Measurements from ENCODE around the gene HSD11B1L. TPM values are rescaled to one million over a fixed set of nuclear protein-coding genes. Genes with fewer than 3 reads are reported as not detected.

HSD11B1L gene
- total and polyA plus RNA-seq, 5 experiments from 2014 or later = 2.8 to 6.0 (median 5.5) TPM

DNA sequence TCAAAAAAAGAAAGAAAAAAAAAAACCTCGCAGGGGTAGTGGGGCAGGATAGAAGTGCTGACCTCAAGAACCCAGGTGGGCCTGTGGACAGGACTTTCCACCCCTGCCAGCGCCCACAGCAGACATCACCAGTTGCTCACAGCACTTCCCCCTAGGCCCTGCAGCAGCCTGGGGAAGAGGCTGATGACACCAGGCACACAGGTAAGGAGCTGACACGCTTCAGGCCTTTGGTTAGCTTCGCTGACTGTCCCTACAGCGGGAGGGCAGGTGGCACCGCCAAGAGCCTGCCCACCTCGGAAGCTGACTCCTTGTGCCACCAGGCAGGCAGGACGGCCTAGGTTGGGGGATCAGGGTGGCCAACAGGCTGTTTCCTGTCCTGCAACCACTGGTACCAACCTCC, 30.2 kb downstream of the HSD11B1L start:
- no peak for ATAC-seq
- peak overlapping the region in 1 of 10 donors; percentile 29 for H3K27ac Mint-ChIP-seq
- no peaks in the 10 kb centered on the region for H3K9me3 Mint-ChIP-seq
- peaks cover 0 to 3% (median 0%) of the 10 kb centered on the region in 4 donors for H3K4me1 Mint-ChIP-seq
- H3K4me3 Mint-ChIP-seq = no peak overlapping the region
- DNase-seq = no peak
- peaks cover 0 to 67% (median 4%) of the 10 kb centered on the region in 3 donors for H3K36me3 Mint-ChIP-seq
- no peaks in the 10 kb centered on the region for H3K27me3 Mint-ChIP-seq
- POLR2A ChIA-PET = no interaction called here

DNA sequence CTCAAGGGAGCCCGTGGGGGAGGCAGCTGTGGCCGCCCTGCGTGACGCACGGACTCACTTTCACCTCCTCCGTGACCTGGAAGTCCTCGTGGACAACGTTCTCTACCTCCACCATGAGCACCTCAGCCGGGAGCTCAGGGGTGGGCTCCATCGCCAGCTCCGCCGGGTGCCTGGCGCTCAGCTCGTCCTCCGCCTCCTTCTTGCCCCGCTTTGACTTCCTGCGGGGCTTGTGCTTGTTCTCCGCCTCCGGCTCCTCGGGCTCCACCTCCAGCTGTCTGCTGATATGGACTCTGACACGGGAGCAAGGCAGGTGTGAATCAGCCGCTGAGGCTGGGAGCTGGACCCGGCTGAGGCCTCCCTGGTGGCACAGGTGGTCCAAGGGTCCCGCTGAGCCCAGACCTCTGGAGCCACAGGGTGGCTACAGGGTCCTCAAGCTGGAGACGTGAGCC, 30.9 kb downstream of the HSD11B1L start:
- no peak for DNase-seq
- POLR2A ChIA-PET = no interaction called here
- peaks cover 0 to 6% (median under 1%) of the 10 kb centered on the region in 4 donors for H3K4me1 Mint-ChIP-seq
- H3K27me3 Mint-ChIP-seq = no peaks in the 10 kb centered on the region
- no peak for ATAC-seq
- peaks cover 0 to 62% (median 4%) of the 10 kb centered on the region in 3 donors for H3K36me3 Mint-ChIP-seq
- no peak overlapping the region for H3K4me3 Mint-ChIP-seq
- no peaks in the 10 kb centered on the region for H3K9me3 Mint-ChIP-seq
- no peak overlapping the region for H3K27ac Mint-ChIP-seq

- Mint-ChIP-seq H3K27me3 (no peaks in the 10 kb centered on the region), H3K4me3 (no peak overlapping the region), H3K36me3 (peaks cover 0 to 54% (median 8%) of the 10 kb centered on the region in 3 donors), H3K27ac (no peak overlapping the region), H3K9me3 (no peaks in the 10 kb centered on the region), H3K4me1 (peaks cover 0 to 18% (median 7%) of the 10 kb centered on the region in 4 donors)
- POLR2A ChIA-PET = interaction anchor here (1.1 kb wide), 1 partner anchor 19 kb away, joined by 3 read pairs; no protein-coding TSS in a partner anchor
- DNase-seq (no peak), ATAC-seq (no peak)
These were observed 32.4 kb downstream of the HSD11B1L start for GRCh38 chr19:5713228-5713627.

DNA sequence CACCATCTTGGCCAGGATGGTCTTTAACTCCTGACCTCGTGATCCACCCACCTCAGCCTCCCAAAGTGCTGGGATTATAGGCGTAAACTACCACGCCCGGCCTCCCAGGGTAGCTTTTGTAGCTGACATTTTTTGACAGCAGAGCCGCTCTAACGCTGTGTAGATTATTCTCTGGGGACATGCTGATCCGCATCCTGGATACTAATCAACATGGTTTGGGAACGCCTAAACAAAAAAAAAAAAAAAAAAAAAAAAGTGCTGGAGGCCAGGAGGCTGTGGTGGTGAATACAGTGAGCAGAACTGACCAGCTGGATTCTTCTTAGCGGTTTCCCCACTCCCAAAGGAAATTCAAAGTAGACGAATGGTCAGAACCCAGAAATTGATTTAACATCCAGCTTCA, 34.0 kb downstream of the HSD11B1L start:
- Mint-ChIP-seq H3K9me3 (no peaks in the 10 kb centered on the region), H3K36me3 (peaks cover 0 to 45% (median 8%) of the 10 kb centered on the region in 3 donors), H3K4me3 (no peak overlapping the region), H3K27me3 (no peaks in the 10 kb centered on the region), H3K27ac (no peak overlapping the region), H3K4me1 (peaks cover 8 to 31% (median 18%) of the 10 kb centered on the region in 4 donors)
- ATAC-seq (no peak), DNase-seq (no peak)
- POLR2A ChIA-PET = interaction anchor here (0.6 to 1.3 kb wide), 7 partner anchors 19 to 422 kb away, joined by 3 to 6 read pairs (median 4); partner anchors contain the start of gene RPL36

DNA sequence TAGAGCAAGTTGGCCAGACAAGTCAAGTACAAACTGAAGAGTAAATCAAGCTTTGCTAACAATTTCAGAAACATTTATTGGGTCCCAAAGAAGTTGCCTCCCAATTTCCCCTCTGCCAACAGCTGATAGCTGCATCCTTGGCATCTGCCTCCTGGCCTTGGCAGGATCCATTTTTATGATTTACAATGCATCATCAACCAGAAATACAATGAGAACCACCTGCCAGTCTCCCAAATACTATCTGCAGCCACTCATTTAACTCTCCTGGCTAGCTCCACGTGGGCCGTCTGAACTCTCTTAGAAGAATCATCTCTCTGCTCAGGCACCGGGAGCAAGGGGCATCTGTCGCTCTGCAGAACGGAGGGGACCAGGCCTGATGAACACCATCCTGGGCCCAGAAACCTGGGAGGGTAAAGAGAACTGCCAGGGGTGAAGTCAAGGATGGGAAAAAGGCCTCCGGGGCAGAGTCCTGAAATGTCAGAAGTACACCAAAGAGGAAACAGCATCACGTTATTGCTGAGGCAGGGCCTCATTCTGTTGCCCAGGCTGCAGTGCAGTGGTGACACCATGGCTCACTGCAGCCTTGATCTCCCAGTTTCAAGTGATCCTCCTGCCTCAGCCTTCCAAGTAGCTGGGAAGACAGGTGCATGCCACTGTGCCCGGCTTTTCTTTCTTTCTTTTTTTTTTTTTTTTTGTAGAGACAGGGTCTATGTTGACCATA, 36.5 kb downstream of the HSD11B1L start:
- ATAC-seq (no peak), DNase-seq (no peak)
- no peaks in the 10 kb centered on the region for H3K9me3 Mint-ChIP-seq
- H3K4me1 Mint-ChIP-seq = peaks cover 8 to 35% (median 20%) of the 10 kb centered on the region in 4 donors
- H3K36me3 Mint-ChIP-seq = peaks cover 0 to 25% (median 8%) of the 10 kb centered on the region in 3 donors
- POLR2A ChIA-PET = interaction anchor here (0.7 to 5.4 kb wide), 3 partner anchors 27 to 30 kb away, joined by 4 to 68 read pairs (median 4); partner anchors contain the start of gene RPL36
- peak overlapping the region in 7 of 10 donors; percentile 48 to 93 (median 70) for H3K27ac Mint-ChIP-seq
- peaks cover 0 to 2% (median 0%) of the 10 kb centered on the region in 5 donors for H3K27me3 Mint-ChIP-seq
- peak overlapping the region in 9 of 10 donors; percentile 9 to 95 (median 51) for H3K4me3 Mint-ChIP-seq

- peaks cover 0 to 2% (median 0%) of the 10 kb centered on the region in 5 donors for H3K27me3 Mint-ChIP-seq
- peaks cover 8 to 35% (median 20%) of the 10 kb centered on the region in 4 donors for H3K4me1 Mint-ChIP-seq
- no peaks in the 10 kb centered on the region for H3K9me3 Mint-ChIP-seq
- H3K27ac Mint-ChIP-seq = peak overlapping the region; percentile 13 to 97 (median 90)
- DNase-seq (no peak), ATAC-seq (no peak)
- peak overlapping the region in 9 of 10 donors; percentile 11 to 96 (median 87) for H3K4me3 Mint-ChIP-seq
- POLR2A ChIA-PET = interaction anchor here (0.7 to 5.4 kb wide), 2 partner anchors 28 to 31 kb away, joined by 4 to 68 read pairs; partner anchors contain the start of gene RPL36
- peaks cover 0 to 21% (median 8%) of the 10 kb centered on the region in 3 donors for H3K36me3 Mint-ChIP-seq
These were observed 37.3 kb downstream of the HSD11B1L start for GRCh38 chr19:5718037-5718578.

DNA sequence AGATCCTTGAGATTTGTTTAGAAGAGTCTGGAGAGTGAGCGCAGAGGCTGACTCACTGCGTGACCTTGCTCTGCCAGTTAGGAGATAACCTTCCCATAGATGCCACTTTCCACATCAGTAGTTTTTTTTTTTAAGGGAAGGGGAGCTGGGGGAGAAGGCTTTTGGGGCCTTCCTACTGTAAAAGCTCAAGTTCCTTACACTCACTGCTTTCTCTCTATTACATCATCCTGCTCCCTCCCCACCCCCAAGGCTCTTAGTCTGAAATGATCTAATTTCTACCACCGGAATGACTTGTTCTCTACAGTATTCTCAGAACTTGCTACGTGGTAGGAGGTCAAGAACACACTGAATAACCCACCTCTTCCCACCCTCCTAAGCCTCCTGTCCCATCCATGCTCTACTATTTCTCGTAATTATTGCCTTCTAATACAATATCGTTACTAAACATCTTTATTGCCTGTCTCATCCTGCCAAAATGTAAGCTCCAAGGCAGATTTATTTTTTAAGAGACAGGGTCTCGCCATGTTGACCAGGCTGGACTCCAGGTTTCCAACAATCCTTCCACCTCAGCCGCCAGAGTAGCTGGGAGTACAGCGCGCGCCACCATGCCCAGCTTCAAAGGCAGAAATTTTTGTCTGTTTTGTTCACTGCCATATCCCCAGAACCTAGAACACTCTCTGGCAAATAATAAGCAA, 37.9 kb downstream of the HSD11B1L start:
- peaks cover 8 to 35% (median 20%) of the 10 kb centered on the region in 4 donors for H3K4me1 Mint-ChIP-seq
- POLR2A ChIA-PET = interaction anchor here (1.0 to 5.4 kb wide), 5 partner anchors 10 to 96 kb away, joined by 3 to 68 read pairs (median 5); partner anchors contain the start of genes RPL36, SAFB and SAFB2
- no peaks in the 10 kb centered on the region for H3K9me3 Mint-ChIP-seq
- DNase-seq = no peak
- peak overlapping the region; percentile 68 to 97 (median 92) for H3K27ac Mint-ChIP-seq
- peaks cover 0 to 2% (median 0%) of the 10 kb centered on the region in 5 donors for H3K27me3 Mint-ChIP-seq
- peaks cover 0 to 15% (median 7%) of the 10 kb centered on the region in 3 donors for H3K36me3 Mint-ChIP-seq
- peak overlapping the region; percentile 86 to 96 (median 88) for H3K4me3 Mint-ChIP-seq
- no peak for ATAC-seq

- DNase-seq (peak in 2 of 10 donors; percentile 18 to 23), ATAC-seq (no peak)
- peaks cover 0 to 9% (median 4%) of the 10 kb centered on the region in 3 donors for H3K36me3 Mint-ChIP-seq
These were observed 38.6 kb downstream of the HSD11B1L start for GRCh38 chr19:5719274-5719960.

DNA sequence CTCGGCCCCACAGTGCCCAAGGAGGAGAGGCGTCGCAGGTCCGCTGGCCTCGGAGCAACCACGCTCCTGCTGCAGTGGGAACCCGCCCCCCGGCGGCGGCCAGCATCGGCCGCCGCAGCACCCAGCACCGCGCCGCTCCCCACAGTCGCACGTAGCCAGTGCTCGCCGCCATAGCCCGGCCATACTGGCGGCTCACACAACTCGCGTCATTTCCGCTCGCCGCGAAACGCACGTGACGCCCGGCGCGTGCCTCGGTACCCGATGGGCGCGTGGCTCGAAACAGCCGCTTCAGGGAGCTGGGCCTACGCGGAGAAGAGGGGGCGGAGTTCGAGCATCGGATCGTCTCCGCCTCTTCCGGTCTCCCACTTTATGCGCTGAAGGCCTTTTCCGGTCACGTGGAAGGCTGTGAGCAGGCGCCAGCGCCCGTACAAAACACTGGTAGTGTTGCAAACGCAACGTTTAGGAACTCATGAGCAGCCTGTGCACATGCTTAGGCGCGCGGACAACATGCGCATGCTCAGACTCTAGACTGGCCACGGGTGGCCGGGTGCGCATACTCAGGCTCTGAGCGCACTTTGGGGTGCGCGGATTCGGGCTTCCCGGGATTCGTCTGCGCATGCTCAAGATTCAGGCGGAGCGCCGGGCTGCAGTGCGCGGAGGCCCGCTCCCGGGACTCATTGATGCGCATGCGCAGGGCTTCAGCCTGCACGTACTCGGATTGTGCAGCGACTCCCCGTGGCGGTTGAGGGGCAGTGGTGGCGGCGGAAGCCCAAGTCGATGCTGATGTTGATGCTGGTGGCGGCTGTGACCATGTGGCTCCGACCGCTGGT, 39.3 kb downstream of the HSD11B1L start, which contains the start of the genes CATSPERD and LONP1:
Gene CATSPERD (plus strand): TSS at position 677 of the 830 bp plus-strand sequence. CDS start 101 bp downstream, at position 778.
Gene LONP1 (minus strand): TSS at position 186 of the 830 bp plus-strand sequence. CDS start 14 bp downstream, at position 172.
- peak within 1 kb of the TSS; percentile 94 to 98 (median 96) for H3K27ac Mint-ChIP-seq
- peaks cover 0 to 4% (median 1%) of the 10 kb centered on the region in 5 donors for H3K27me3 Mint-ChIP-seq
- H3K4me3 Mint-ChIP-seq = peak within 1 kb of the TSS; percentile 88 to 96 (median 90)
- POLR2A ChIA-PET = interaction anchor here (0.6 to 5.4 kb wide), 16 partner anchors 8 to 995 kb away, joined by 3 to 68 read pairs (median 4); partner anchors contain the start of genes DUS3L, FEM1A, MICOS13 and RPL36
- H3K4me1 Mint-ChIP-seq = peaks cover 8 to 35% (median 20%) of the 10 kb centered on the region in 4 donors
- peak; percentile 96 to 99 (median 98) for DNase-seq
- peaks cover 0 to 9% (median 4%) of the 10 kb centered on the region in 3 donors for H3K36me3 Mint-ChIP-seq
- ATAC-seq = peak; percentile 84 to 90
- H3K9me3 Mint-ChIP-seq = no peaks in the 10 kb centered on the region

More at GRCh38 chr19:5719274-5719960, 38.6 kb downstream of the HSD11B1L start:
- H3K9me3 Mint-ChIP-seq = no peaks in the 10 kb centered on the region
- H3K27me3 Mint-ChIP-seq = peaks cover 0 to 2% (median 0%) of the 10 kb centered on the region in 5 donors
- H3K27ac Mint-ChIP-seq = peak overlapping the region; percentile 87 to 98 (median 96)
- peaks cover 8 to 35% (median 20%) of the 10 kb centered on the region in 4 donors for H3K4me1 Mint-ChIP-seq
- H3K4me3 Mint-ChIP-seq = peak overlapping the region; percentile 88 to 96 (median 90)
- POLR2A ChIA-PET = interaction anchor here (1.0 to 5.4 kb wide), 11 partner anchors 9 to 109 kb away, joined by 3 to 68 read pairs (median 6); partner anchors contain the start of genes DUS3L, MICOS13, RPL36 and SAFB

DNA sequence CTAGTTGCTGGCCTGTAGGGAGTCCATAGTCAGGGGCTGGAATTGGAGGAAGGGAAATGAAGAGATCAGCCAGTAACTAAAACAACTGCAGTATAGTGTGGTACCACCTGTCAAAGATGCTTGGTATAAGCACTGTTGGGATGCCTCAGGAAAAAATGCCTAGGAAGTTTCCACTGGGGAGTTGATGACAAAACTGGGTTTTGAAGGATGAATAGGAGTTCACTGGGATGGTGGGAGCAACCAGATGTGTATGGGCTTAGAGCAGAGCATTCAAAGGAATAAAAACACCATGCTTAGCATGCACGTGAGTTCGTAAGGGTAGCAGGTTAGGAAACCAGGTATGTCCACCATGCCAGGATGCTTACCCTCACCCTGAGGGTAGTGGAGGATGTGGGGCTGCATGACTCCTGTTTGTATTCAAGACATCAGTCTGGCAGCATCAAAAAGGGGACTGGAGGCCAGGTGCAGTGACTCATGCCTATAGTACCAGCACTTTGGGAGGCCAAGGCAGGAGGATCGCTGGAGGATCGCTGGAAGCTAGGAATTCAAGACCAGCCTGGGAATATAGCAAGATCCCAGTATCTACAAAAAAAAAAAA, 46.7 kb downstream of the HSD11B1L start:
- no peaks in the 10 kb centered on the region for H3K36me3 Mint-ChIP-seq
- no peak overlapping the region for H3K27ac Mint-ChIP-seq
- no peak overlapping the region for H3K4me3 Mint-ChIP-seq
- POLR2A ChIA-PET = interaction anchor here (1.1 kb wide), 1 partner anchor 8 kb away, joined by 5 read pairs; the partner anchor contains the start of genes CATSPERD and LONP1
- H3K9me3 Mint-ChIP-seq = no peaks in the 10 kb centered on the region
- DNase-seq = no peak
- no peaks in the 10 kb centered on the region for H3K4me1 Mint-ChIP-seq
- no peak for ATAC-seq
- peaks cover 0 to 10% (median 7%) of the 10 kb centered on the region in 5 donors for H3K27me3 Mint-ChIP-seq
